Gastroesophageal sphincter (tissue), 3 donors: ENCODE data around the gene SCYGR8.

ENCODE experiments used
- CTCF ChIP-seq, 4 experiments: fragments of 200-600 bp in 2 of 4; fragments of 450-650 bp in 2 of 4; sonication (generic) in 1 of 4; IDR thresholded peaks; one replicate each; pipeline ENCODE4 v1.5.1; 2017 to 2019; ENCODE audit warnings: antibody characterized with exemption in 4 of 4, mild to moderate bottlenecking in 2 of 4, moderate library complexity in 2 of 4
- POLR2A ChIP-seq, 2 donors: fragments of 450-650 bp; IDR thresholded peaks; one replicate each; pipeline ENCODE4 v1.6.1; 2017; ENCODE audit warnings: antibody characterized with exemption in 2 of 2, mild to moderate bottlenecking in 2 of 2, moderate library complexity in 1 of 2
- POLR2AphosphoS5 ChIP-seq: sonication (generic); formaldehyde crosslinking; IDR thresholded peaks from one replicate; pipeline ENCODE4 v1.6.1; 2017; ENCODE audit warnings: antibody characterized with exemption

- no peak for TF ChIP-seq CTCF (IDR thresholded peaks at IDR 0.05)
- no peak for TF ChIP-seq POLR2A (IDR thresholded peaks at IDR 0.05)
- no peak for TF ChIP-seq POLR2AphosphoS5
Measured at GRCh38 chr2:227781841-227782240, 36.1 kb downstream of the SCYGR8 start.
